Transverse colon (tissue), 4 donors: ENCODE measurements around the gene GOLGA8M.
"Not testable (repeated sequence)": the region's sequence is repeated elsewhere in the genome, so short reads cannot be mapped to it uniquely, and the experiment has no call there.

Experiments
- EP300 ChIP-seq: sonication (generic); formaldehyde crosslinking; IDR thresholded peaks from one replicate; pipeline ENCODE4 v1.6.1; 2017; ENCODE audit warnings: antibody characterized with exemption, low read depth
- POLR2A ChIP-seq: fragments of 450-650 bp; IDR thresholded peaks from one replicate; pipeline ENCODE4 v1.6.1; 2016; ENCODE audit warnings: antibody characterized with exemption, mild to moderate bottlenecking, moderate library complexity
- POLR2AphosphoS5 ChIP-seq, 3 donors: sonication (generic); formaldehyde crosslinking; IDR thresholded peaks; one replicate each; pipeline ENCODE4 v1.6.1; 2016; ENCODE audit warnings: antibody characterized with exemption in 3 of 3
- TF ChIP-seq, protein P1 (sequence below), 5 experiments: fragments of 200-600 bp in 3 of 5; fragments of 450-650 bp in 2 of 5; sonication (generic) in 3 of 5; IDR thresholded peaks; 1 replicate in 2 of 5; 2 replicates in 3 of 5; pipeline ENCODE4 v1.5.1; 2016 to 2017; ENCODE audit warnings: antibody characterized with exemption in 5 of 5, inconsistent platforms in 3 of 5, mild to moderate bottlenecking in 2 of 5, moderate library complexity in 1 of 5

DNA sequence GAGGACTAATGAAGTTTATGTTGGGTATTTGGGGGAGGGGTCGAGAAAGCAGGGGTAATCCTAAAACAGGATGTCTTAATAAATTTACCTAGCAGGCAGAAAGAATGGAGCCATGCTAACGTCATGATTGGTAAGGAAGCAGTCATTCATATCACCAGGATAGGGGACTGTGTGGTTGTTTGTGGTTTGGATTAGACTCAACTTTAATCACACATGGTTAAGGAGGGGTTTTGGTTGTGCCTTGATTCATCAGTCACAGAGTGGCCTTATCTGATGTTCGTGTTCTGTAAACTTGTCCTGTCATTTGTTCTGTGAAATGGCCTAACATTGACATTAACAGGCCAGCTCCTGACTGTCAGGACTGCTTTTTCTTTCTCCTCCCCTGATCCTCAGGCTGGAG lies 40.1 kb downstream of the GOLGA8M start:
- TF ChIP-seq, protein P1, sequence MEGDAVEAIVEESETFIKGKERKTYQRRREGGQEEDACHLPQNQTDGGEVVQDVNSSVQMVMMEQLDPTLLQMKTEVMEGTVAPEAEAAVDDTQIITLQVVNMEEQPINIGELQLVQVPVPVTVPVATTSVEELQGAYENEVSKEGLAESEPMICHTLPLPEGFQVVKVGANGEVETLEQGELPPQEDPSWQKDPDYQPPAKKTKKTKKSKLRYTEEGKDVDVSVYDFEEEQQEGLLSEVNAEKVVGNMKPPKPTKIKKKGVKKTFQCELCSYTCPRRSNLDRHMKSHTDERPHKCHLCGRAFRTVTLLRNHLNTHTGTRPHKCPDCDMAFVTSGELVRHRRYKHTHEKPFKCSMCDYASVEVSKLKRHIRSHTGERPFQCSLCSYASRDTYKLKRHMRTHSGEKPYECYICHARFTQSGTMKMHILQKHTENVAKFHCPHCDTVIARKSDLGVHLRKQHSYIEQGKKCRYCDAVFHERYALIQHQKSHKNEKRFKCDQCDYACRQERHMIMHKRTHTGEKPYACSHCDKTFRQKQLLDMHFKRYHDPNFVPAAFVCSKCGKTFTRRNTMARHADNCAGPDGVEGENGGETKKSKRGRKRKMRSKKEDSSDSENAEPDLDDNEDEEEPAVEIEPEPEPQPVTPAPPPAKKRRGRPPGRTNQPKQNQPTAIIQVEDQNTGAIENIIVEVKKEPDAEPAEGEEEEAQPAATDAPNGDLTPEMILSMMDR (IDR thresholded peaks at IDR 0.05) = not testable (repeated sequence)
- not testable (repeated sequence) for TF ChIP-seq EP300; POLR2AphosphoS5 (IDR thresholded peaks at IDR 0.05); POLR2A
